IMR-90 (cell line): ENCODE data around the gene RXFP4. TPM values are rescaled to one million over a fixed set of nuclear protein-coding genes. Genes with fewer than 3 reads are reported as not detected.
A peak's percentile ranks its signal among the peaks of the same experiment; 100 is the strongest.

ENCODE experiments used
- ATAC-seq: fragments of 200-7000 bp; cut with Tn5 transposase; 2 replicates; pipeline ENCODE4 v1.9.1; 2020; ENCODE audit warnings: low read depth, mild to moderate bottlenecking, moderate library complexity
- BruUV-seq: library from RNA; stranded (reverse); fragments of 400-500 nt; replicated peaks from 2 replicates; lab custom pipeline; 2021; lab: Mats Ljungman, UMichigan
- CTCF ChIA-PET: fragments of 300-600 bp; formaldehyde crosslinking; extraction: SDS; loops from one replicate; lab custom pipeline; 2021; ENCODE audit warnings: antibody characterized with exemption; lab: Yijun Ruan, JAX
- POLR2A ChIA-PET: fragments of 300-600 bp; sonication (Branson Sonifier 250); formaldehyde crosslinking; loops from one replicate; lab custom pipeline; 2022; ENCODE audit warnings: antibody characterized with exemption; ENCODE audit not compliant: unreplicated experiment; lab: Charles Lee
- DNase-seq: peaks from one replicate; pipeline ENCODE4 v3.0.0; 2013
- H2AFZ ChIP-seq: replicated peaks from 2 replicates; pipeline ENCODE3; 2013; ENCODE audit warnings: low read length, mild to moderate bottlenecking; ENCODE audit not compliant: poor library complexity
- H2AK5ac ChIP-seq: 2 replicates; pipeline ENCODE4 v1.6.1; 2013; ENCODE audit warnings: low read depth, low read length, inconsistent platforms
- H2AK9ac ChIP-seq: replicated peaks from 2 replicates; pipeline ENCODE3; 2013; ENCODE audit warnings: mild to moderate bottlenecking, low read depth, low read length, moderate library complexity; ENCODE audit not compliant: poor library complexity
- H2BK120ac ChIP-seq: 2 replicates; pipeline ENCODE4 v1.6.1; 2013; ENCODE audit warnings: low read depth, low read length, inconsistent platforms
- H2BK15ac ChIP-seq: 3 replicates; pipeline ENCODE4 v1.6.1; 2013; ENCODE audit warnings: low read depth, low read length, inconsistent platforms
- H2BK20ac ChIP-seq: 2 replicates; pipeline ENCODE4 v1.6.1; 2013; ENCODE audit warnings: low read depth, mild to moderate bottlenecking, inconsistent platforms, low read length, moderate library complexity
- H2BK5ac ChIP-seq: 2 replicates; pipeline ENCODE4 v1.6.1; 2013; ENCODE audit warnings: mild to moderate bottlenecking, low read depth, low read length, inconsistent platforms; ENCODE audit not compliant: poor library complexity, severe bottlenecking
- H3K14ac ChIP-seq: replicated peaks from 2 replicates; pipeline ENCODE4 v1.6.1; 2013; ENCODE audit warnings: low read depth, low read length, inconsistent platforms
- H3K18ac ChIP-seq: 2 replicates; pipeline ENCODE4 v1.6.1; 2013; ENCODE audit warnings: low read depth, low read length, control low read depth
- H3K23ac ChIP-seq: 2 replicates; pipeline ENCODE4 v1.6.1; 2013; ENCODE audit warnings: low read depth, low read length, inconsistent platforms
- H3K27ac ChIP-seq: 2 replicates; pipeline ENCODE4 v1.5.1; 2013; ENCODE audit warnings: mild to moderate bottlenecking, control low read depth, low read length; ENCODE audit not compliant: insufficient read depth
- H3K27me3 ChIP-seq: 2 replicates; pipeline ENCODE4 v1.6.1; 2013; ENCODE audit warnings: low read length; ENCODE audit not compliant: control insufficient read depth, insufficient read depth
- H3K36me3 ChIP-seq: 2 replicates; pipeline ENCODE4 v1.6.1; 2013; ENCODE audit warnings: low read length, mixed read lengths; ENCODE audit not compliant: control insufficient read depth, insufficient read depth
- H3K4ac ChIP-seq: 2 replicates; pipeline ENCODE4 v1.6.1; 2013; ENCODE audit warnings: low read depth, low read length, inconsistent platforms
- H3K4me1 ChIP-seq: 2 replicates; pipeline ENCODE4 v1.6.1; 2013; ENCODE audit warnings: low read length, mixed read lengths; ENCODE audit not compliant: control insufficient read depth, insufficient read depth
- H3K4me2 ChIP-seq: 2 replicates; pipeline ENCODE4 v1.6.1; 2013; ENCODE audit warnings: low read depth, mild to moderate bottlenecking, control low read depth, low read length, moderate library complexity
- H3K4me3 ChIP-seq: 2 replicates; pipeline ENCODE4 v1.5.1; 2013; ENCODE audit warnings: low read depth, mild to moderate bottlenecking, control low read depth, low read length, moderate library complexity; ENCODE audit not compliant: insufficient read depth
- H3K56ac ChIP-seq: 2 replicates; pipeline ENCODE4 v1.6.1; 2013; ENCODE audit warnings: low read length, inconsistent platforms; ENCODE audit not compliant: insufficient read depth; ENCODE audit errors: extremely low read depth
- H3K79me1 ChIP-seq, 2 experiments: 2 replicates each; pipeline ENCODE4 v1.6.1; 2013; ENCODE audit warnings: low read length in 2 of 2, inconsistent platforms in 1 of 2, low read depth in 1 of 2
- H3K9ac ChIP-seq: 2 replicates; pipeline ENCODE4 v1.6.1; 2013; ENCODE audit warnings: low read depth, low read length, control low read depth
- H3K9me1 ChIP-seq: 2 replicates; pipeline ENCODE4 v1.6.1; 2013; ENCODE audit warnings: low read length, inconsistent platforms; ENCODE audit not compliant: insufficient read depth
- H3K9me3 ChIP-seq: 2 replicates; pipeline ENCODE4 v1.6.1; 2013; ENCODE audit warnings: low read length; ENCODE audit not compliant: control insufficient read depth, insufficient read depth
- H4K20me1 ChIP-seq: 2 replicates; pipeline ENCODE4 v1.6.1; 2013; ENCODE audit warnings: low read length, inconsistent platforms; ENCODE audit not compliant: insufficient read depth
- H4K5ac ChIP-seq: 2 replicates; pipeline ENCODE4 v1.6.1; 2013; ENCODE audit warnings: mild to moderate bottlenecking, low read depth, low read length, control low read depth
- H4K8ac ChIP-seq, 2 experiments: 2 replicates each; pipeline ENCODE4 v1.6.1; 2013; ENCODE audit warnings: low read depth in 2 of 2, low read length in 2 of 2, control low read depth in 1 of 2, inconsistent platforms in 1 of 2
- H4K91ac ChIP-seq: 2 replicates; pipeline ENCODE4 v1.6.1; 2013; ENCODE audit warnings: low read depth, low read length, inconsistent platforms; ENCODE audit not compliant: insufficient read depth
- CTCF ChIP-seq: conservative IDR thresholded peaks from 2 replicates; pipeline ENCODE4 v1.5.1; 2012; ENCODE audit warnings: mild to moderate bottlenecking, low read depth, low read length, improper control_type of control experiment
- ELK1 ChIP-seq: fragments of 150-350 bp; IDR thresholded peaks from 2 replicates; pipeline ENCODE4 v1.6.1; 2016; ENCODE audit warnings: low read depth, mild to moderate bottlenecking, low read length, moderate library complexity, borderline replicate concordance
- MAFK ChIP-seq: IDR thresholded peaks from 2 replicates; pipeline ENCODE4 v1.6.1; 2012; ENCODE audit warnings: low read depth, low read length, improper control_type of control experiment
- NFE2L2 ChIP-seq: fragments of 150-350 bp; IDR thresholded peaks from 2 replicates; pipeline ENCODE4 v1.6.1; 2016; ENCODE audit warnings: low read depth, mild to moderate bottlenecking, low read length
- RCOR1 ChIP-seq: IDR thresholded peaks from 2 replicates; pipeline ENCODE4 v1.6.1; 2012; ENCODE audit warnings: mild to moderate bottlenecking, low read length, improper control_type of control experiment; ENCODE audit not compliant: insufficient replicate concordance
- USF2 ChIP-seq: fragments of 150-350 bp; IDR thresholded peaks from 2 replicates; pipeline ENCODE4 v1.6.1; 2017; ENCODE audit warnings: mild to moderate bottlenecking, antibody characterized with exemption, low read length, low read depth
- WGBS, 2 experiments: methylation state at CpG; one replicate each; pipeline versions ENCODE4 v1.1.5 to v1.1.7; 2013; ENCODE audit warnings: missing lambda C conversion rate in 2 of 2; ENCODE audit not compliant: insufficient read length in 1 of 2; ENCODE audit errors: extremely low coverage in 2 of 2; 5-methylcytosine and 5-hydroxymethylcytosine counted together
- dilution Hi-C: fragments of 300-500 bp; cut with HindIII; formaldehyde crosslinking; loops from one replicate; pipeline ENCODE4 v1.14.3; 2018; ENCODE audit warnings: low sequenced_read_pairs; ENCODE audit not compliant: unreplicated experiment
- in situ Hi-C: fragments of 300-500 bp; cut with MboI; formaldehyde crosslinking; loops from 3 replicates; pipeline ENCODE4 v1.14.3; 2019; ENCODE audit warnings: low sequenced_read_pairs, inconsistent platforms, mixed read lengths
- intact Hi-C: fragments of 100-400 bp; cut with micrococcal nuclease; formaldehyde crosslinking; loops from 2 replicates; pipeline ENCODE4 v1.10.0; 2022
- polyA plus RNA-seq, 3 experiments: library from polyadenylated mRNA; depleted of rRNA; stranded (reverse); fragments of >200 nt; gene quantifications; 2 replicates each; pipeline ENCODE4 v1.2.3, GENCODE V29; 2012; ENCODE audit warnings: low replicate concordance in 1 of 3
- total RNA-seq: library from RNA; depleted of rRNA; stranded (reverse); fragments of >200 nt; gene quantifications from 2 replicates; pipeline ENCODE4 v1.2.3, GENCODE V29; 2012

RXFP4 gene
- total and polyA plus RNA-seq, 2 of the 4 experiments (the other 2 are of a cell fraction) = not detected

- dilution Hi-C loops (no loop called here), intact Hi-C loops (no loop called here), in situ Hi-C loops (loop anchor here (5.0 kb wide), 2 partner anchors 52 to 132 kb away; no protein-coding TSS in a partner anchor)
- no peaks in the 10 kb centered on the region for H3K9me3 ChIP-seq
- peak overlapping the region; percentile 91 to 97 for H4K8ac ChIP-seq
- peak overlapping the region; percentile 92 for H2AK5ac ChIP-seq
- TF ChIP-seq USF2 (no peak), MAFK (no peak), ELK1 (no peak), RCOR1 (no peak), CTCF (no peak), NFE2L2 (no peak)
- WGBS, 2 experiments = 69% methylated on average over 9 of the region's 24 CpGs; no CpG with 5 or more reads in 1 of the 2 experiments
- peak overlapping the region; percentile 84 for H3K14ac ChIP-seq
- H3K4me3 ChIP-seq = peak overlapping the region; percentile 44
- peak overlapping the region; percentile 76 for H4K5ac ChIP-seq
- H3K23ac ChIP-seq = peak overlapping the region; percentile 76
- peaks cover 22% of the 10 kb centered on the region for H3K36me3 ChIP-seq
- peak overlapping the region; percentile 69 for H3K4ac ChIP-seq
- H3K27me3 ChIP-seq = no peaks in the 10 kb centered on the region
- ChIA-PET CTCF (interaction anchor here (1.6 kb wide), 1 partner anchor 55 kb away, joined by 6 read pairs; no protein-coding TSS in a partner anchor), POLR2A (interaction anchor here (0.6 to 0.7 kb wide), 2 partner anchors 55 to 84 kb away, joined by 15 to 18 read pairs; no protein-coding TSS in a partner anchor)
- peak overlapping the region; percentile 67 for H3K4me2 ChIP-seq
- DNase-seq (no peak), ATAC-seq (no peak)
- peak overlapping the region; percentile 90 for H3K56ac ChIP-seq
- H3K9me1 ChIP-seq = peaks cover 4% of the 10 kb centered on the region; the same call in 1 of the 2 replicates
- H4K20me1 ChIP-seq = peaks cover 31% of the 10 kb centered on the region
- peak overlapping the region; percentile 94 for H2AK9ac ChIP-seq
- H2BK20ac ChIP-seq = no peak overlapping the region
- BruUV-seq = TSS peak; percentile 92
- peak overlapping the region; percentile 67 for H2BK5ac ChIP-seq
- peak overlapping the region; percentile 40; the same call in 1 of the 2 replicates for H2BK120ac ChIP-seq
- peak overlapping the region; percentile 85 for H4K91ac ChIP-seq
- peak overlapping the region; percentile 10; the same call in 1 of the 3 replicates for H2BK15ac ChIP-seq
- peaks cover 0 to 43% of the 10 kb centered on the region in 2 experiments; a peak in 3 of 4 replicates for H3K79me1 ChIP-seq
- H3K18ac ChIP-seq = peak overlapping the region; percentile 53
- peak overlapping the region; percentile 72 for H3K9ac ChIP-seq
- peaks cover 7% of the 10 kb centered on the region for H3K4me1 ChIP-seq
- H2AFZ ChIP-seq = peak overlapping the region; percentile 72
- peak overlapping the region; percentile 71 for H3K27ac ChIP-seq
These were observed 6.4 kb upstream of the RXFP4 start for GRCh38 chr1:155934936-155935590.
